ENCODE results near the gene MR1. TPM values are rescaled to one million over a fixed set of nuclear protein-coding genes. Genes with fewer than 3 reads are reported as not detected.

MR1 gene
- total RNA-seq, 1 experiment from 2014 or later, result 6.6 TPM

DNA sequence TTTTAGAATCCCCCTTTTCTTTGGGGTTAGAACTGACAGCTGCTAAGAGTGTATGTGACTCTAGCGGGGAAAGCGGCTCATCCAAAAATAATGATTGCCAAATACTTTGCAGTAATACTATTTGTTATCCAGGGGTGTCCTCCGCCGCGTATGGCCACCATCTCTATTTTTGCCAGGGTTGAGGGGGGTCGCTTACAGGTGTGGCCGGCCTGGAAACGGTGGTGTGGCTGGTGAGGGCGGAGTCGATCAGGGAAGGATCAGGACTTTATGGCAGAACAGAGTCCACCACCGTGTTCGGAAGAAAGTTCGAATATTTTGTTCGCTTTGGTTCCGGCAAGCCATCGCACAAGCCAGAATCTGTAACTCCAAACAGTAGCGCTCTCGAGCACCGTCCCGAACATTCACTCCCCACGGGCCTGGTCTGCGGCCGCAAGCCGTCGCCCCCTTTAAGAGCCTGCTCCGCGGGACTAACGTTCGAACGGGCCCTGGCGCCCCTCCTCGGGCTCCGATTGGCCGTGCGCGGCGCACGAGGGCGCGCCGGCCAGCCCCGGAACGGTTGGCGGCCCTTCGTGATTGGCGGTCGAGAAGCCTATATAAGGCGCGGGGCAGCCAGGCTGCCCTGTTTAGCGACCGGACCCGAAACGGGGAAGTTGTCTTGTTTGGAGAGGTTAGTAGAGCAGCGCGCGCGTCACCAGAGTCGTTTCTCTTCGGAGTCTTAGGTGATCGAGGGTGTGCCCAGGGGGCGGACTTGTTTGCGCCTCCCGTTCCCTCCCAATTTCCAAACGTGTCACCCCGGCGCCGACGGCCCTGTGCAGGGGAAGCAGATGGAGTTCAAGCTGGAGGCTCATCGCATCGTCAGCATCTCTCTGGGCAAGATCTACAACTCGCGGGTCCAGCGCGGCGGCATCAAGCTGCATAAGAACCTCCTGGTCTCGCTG is 54.6 kb downstream of the MR1 start, which contains the start of gene IER5:
Gene IER5, plus strand, starts transcription at position 622 of the 938 bp plus-strand sequence. Its CDS starts 203 bp downstream, at position 825.
- intact Hi-C loops (cut with micrococcal nuclease), result loop anchor here (2.0 kb wide), 1 partner anchor 16 kb away; no protein-coding TSS in a partner anchor
- Histone ChIP-seq H3K9me3 (ENCODE audit: control insufficient read depth in 1 of 2, insufficient read depth in 1 of 2, low read depth in 1 of 2, low read length in 2 of 2) (no peaks in the 10 kb centered on the region), H3K27me3 (ENCODE audit: insufficient read depth, low read length) (no peaks in the 10 kb centered on the region), H3K4me3 (replicated peaks in 1 of 2; ENCODE audit: low read depth in 1 of 2, low read length in 2 of 2) (peak within 1 kb of the TSS; percentile 66 to 74), H3K9me2 (ENCODE audit: insufficient read depth) (no peaks in the 10 kb centered on the region), H4K20me1 (ENCODE audit: insufficient read depth) (peaks cover 22% of the 10 kb centered on the region; the same call in 1 of the 2 replicates), H3K9ac (ENCODE audit: low read length) (peak within 1 kb of the TSS; percentile 79), H2AFZ (ENCODE audit: low read depth, low read length, poor library complexity, severe bottlenecking) (no peak within 1 kb of the TSS), H3K36me3 (ENCODE audit: control insufficient read depth in 1 of 2, insufficient read depth in 2 of 2, low read length in 2 of 2) (peaks cover 3% of the 10 kb centered on the region in 2 experiments; a peak in 2 of 4 replicates), H3K4me1 (ENCODE audit: control insufficient read depth in 1 of 2, insufficient read depth in 2 of 2, low read length in 2 of 2) (peaks cover 21 to 44% of the 10 kb centered on the region in 2 experiments), H3K79me2 (ENCODE audit: insufficient read depth, low read length) (peaks cover 44% of the 10 kb centered on the region), H3K27ac (ENCODE audit: low read depth, low read length) (peak within 1 kb of the TSS; percentile 82), H3K4me2 (ENCODE audit: low read length) (peak within 1 kb of the TSS; percentile 75)
- CTCF ChIA-PET, result no interaction called here
- ATAC-seq, result peak; percentile 83
- BruUV-seq (replicated peaks), result TSS peak; percentile 97
- POLR2A ChIA-PET, result interaction anchor here (0.7 to 1.4 kb wide), 11 partner anchors 9 to 554 kb away, joined by 3 to 10 read pairs (median 4); no protein-coding TSS in a partner anchor
- RAD21 ChIA-PET (ENCODE audit: low non-redundant PET in 1 of 2, low total read pairs in 2 of 2, uncharacterized antibody in 2 of 2, unreplicated experiment in 2 of 2), result interaction anchor here in 1 of 2 experiments (0.7 kb wide), 1 partner anchor 53 kb away, joined by 3 read pairs; no protein-coding TSS in a partner anchor
- peak; percentile 94 for DNase-seq (ENCODE audit: low read depth, low spot score)
- TF ChIP-seq CBX3 (IDR thresholded peaks at IDR 0.05; ENCODE audit: low read depth), result peak; percentile 89
- TF ChIP-seq, protein P1, sequence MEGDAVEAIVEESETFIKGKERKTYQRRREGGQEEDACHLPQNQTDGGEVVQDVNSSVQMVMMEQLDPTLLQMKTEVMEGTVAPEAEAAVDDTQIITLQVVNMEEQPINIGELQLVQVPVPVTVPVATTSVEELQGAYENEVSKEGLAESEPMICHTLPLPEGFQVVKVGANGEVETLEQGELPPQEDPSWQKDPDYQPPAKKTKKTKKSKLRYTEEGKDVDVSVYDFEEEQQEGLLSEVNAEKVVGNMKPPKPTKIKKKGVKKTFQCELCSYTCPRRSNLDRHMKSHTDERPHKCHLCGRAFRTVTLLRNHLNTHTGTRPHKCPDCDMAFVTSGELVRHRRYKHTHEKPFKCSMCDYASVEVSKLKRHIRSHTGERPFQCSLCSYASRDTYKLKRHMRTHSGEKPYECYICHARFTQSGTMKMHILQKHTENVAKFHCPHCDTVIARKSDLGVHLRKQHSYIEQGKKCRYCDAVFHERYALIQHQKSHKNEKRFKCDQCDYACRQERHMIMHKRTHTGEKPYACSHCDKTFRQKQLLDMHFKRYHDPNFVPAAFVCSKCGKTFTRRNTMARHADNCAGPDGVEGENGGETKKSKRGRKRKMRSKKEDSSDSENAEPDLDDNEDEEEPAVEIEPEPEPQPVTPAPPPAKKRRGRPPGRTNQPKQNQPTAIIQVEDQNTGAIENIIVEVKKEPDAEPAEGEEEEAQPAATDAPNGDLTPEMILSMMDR (IDR thresholded peaks at IDR 0.05 in 2 of 3, conservative IDR thresholded peaks at IDR 0.05 in 1 of 3; ENCODE audit: borderline replicate concordance in 1 of 3, insufficient read depth in 1 of 3, low read depth in 2 of 3, low read length in 2 of 3), result no peak
- no peak for TF ChIP-seq ELF1 (IDR thresholded peaks at IDR 0.05; ENCODE audit: borderline replicate concordance, low read depth)
- TF ChIP-seq SRF (IDR thresholded peaks at IDR 0.05; ENCODE audit: low read depth), result no peak
- TF ChIP-seq ATF3 (IDR thresholded peaks at IDR 0.05), result no peak
- TF ChIP-seq FOSL1 (IDR thresholded peaks at IDR 0.05; ENCODE audit: low read depth), result no peak
- no peak; the same call in 1 of the 2 replicates for TF ChIP-seq JUND (IDR thresholded peaks at IDR 0.05)
- TF ChIP-seq SIN3A (IDR thresholded peaks at IDR 0.05; ENCODE audit: low read depth), result peak; percentile 100
- no peak for TF ChIP-seq ZNF274 (IDR thresholded peaks at IDR 0.05; ENCODE audit: low read depth, low read length)
- TF ChIP-seq TCF7L2 (IDR thresholded peaks at IDR 0.05; ENCODE audit: borderline replicate concordance, extremely low read depth, insufficient read depth, insufficient read length), result peak; percentile 6
- no peak for TF ChIP-seq EZH2phosphoT487 (IDR thresholded peaks at IDR 0.05; ENCODE audit: borderline replicate concordance)
- TF ChIP-seq CEBPB (IDR thresholded peaks at IDR 0.05; ENCODE audit: low read depth), result no peak
- TF ChIP-seq RAD21 (IDR thresholded peaks at IDR 0.05; ENCODE audit: low read depth), result no peak; the same call in 1 of the 2 replicates
- TF ChIP-seq EGR1 (IDR thresholded peaks at IDR 0.05; ENCODE audit: low read depth), result no peak
- TF ChIP-seq SP1 (IDR thresholded peaks at IDR 0.05; ENCODE audit: low read depth), result peak; percentile 87
- TF ChIP-seq EZH2 (IDR thresholded peaks at IDR 0.05), result no peak
- TF ChIP-seq ZFX (IDR thresholded peaks at IDR 0.05), result peak; percentile 41
- TF ChIP-seq POLR2A (IDR thresholded peaks at IDR 0.05; ENCODE audit: borderline replicate concordance, extremely low read depth, insufficient read depth, insufficient read length), result peak; percentile 99
- TF ChIP-seq, protein P2, sequence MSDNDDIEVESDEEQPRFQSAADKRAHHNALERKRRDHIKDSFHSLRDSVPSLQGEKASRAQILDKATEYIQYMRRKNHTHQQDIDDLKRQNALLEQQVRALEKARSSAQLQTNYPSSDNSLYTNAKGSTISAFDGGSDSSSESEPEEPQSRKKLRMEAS (IDR thresholded peaks at IDR 0.05), result peak; percentile 88
- TF ChIP-seq YY1 (IDR thresholded peaks at IDR 0.05; ENCODE audit: extremely low read depth, insufficient replicate concordance, low read depth, low read length), result peak; percentile 76
- peak; percentile 100 for TF ChIP-seq POLR2AphosphoS5 (IDR thresholded peaks at IDR 0.05; ENCODE audit: low read depth, low read length)
- TF ChIP-seq, protein P3, sequence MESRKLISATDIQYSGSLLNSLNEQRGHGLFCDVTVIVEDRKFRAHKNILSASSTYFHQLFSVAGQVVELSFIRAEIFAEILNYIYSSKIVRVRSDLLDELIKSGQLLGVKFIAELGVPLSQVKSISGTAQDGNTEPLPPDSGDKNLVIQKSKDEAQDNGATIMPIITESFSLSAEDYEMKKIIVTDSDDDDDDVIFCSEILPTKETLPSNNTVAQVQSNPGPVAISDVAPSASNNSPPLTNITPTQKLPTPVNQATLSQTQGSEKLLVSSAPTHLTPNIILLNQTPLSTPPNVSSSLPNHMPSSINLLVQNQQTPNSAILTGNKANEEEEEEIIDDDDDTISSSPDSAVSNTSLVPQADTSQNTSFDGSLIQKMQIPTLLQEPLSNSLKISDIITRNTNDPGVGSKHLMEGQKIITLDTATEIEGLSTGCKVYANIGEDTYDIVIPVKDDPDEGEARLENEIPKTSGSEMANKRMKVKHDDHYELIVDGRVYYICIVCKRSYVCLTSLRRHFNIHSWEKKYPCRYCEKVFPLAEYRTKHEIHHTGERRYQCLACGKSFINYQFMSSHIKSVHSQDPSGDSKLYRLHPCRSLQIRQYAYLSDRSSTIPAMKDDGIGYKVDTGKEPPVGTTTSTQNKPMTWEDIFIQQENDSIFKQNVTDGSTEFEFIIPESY (IDR thresholded peaks at IDR 0.05; ENCODE audit: extremely low read depth, insufficient replicate concordance, low read length), result peak; percentile 13

Data from HCT116 (cell line).